OCI-LY1 (cell line): Measurements from ENCODE around the gene C10orf53.

Experiments used
- H2AFZ ChIP-seq: fragments of 200-600 bp; sonication (generic), shearing (Covaris generic); 2 replicates; pipeline ENCODE4 v1.6.0; 2014; ENCODE audit warnings: antibody characterized with exemption, mild to moderate bottlenecking, low read length
- H3F3A ChIP-seq: fragments of 200-600 bp; sonication (generic), shearing (Covaris generic); 2 replicates; pipeline ENCODE4 v1.6.0; 2014; ENCODE audit warnings: mild to moderate bottlenecking, antibody characterized with exemption, low read length, moderate library complexity; ENCODE audit not compliant: insufficient read depth
- H3K27ac ChIP-seq: fragments of 200-600 bp; sonication (generic); 2 replicates; pipeline ENCODE4 v1.5.1; 2014; ENCODE audit warnings: low read length, mixed run types, mild to moderate bottlenecking, low read depth; ENCODE audit not compliant: poor library complexity, severe bottlenecking
- H3K27me3 ChIP-seq: fragments of 200-600 bp; sonication (generic); 2 replicates; pipeline ENCODE4 v1.6.0; 2014; ENCODE audit warnings: antibody characterized with exemption, mild to moderate bottlenecking, low read length, moderate library complexity; ENCODE audit not compliant: insufficient read depth
- H3K36me3 ChIP-seq: fragments of 200-600 bp; sonication (generic); 2 replicates; pipeline ENCODE4 v1.6.1; 2014; ENCODE audit warnings: mild to moderate bottlenecking, antibody characterized with exemption, low read length, moderate library complexity, mixed read lengths; ENCODE audit not compliant: insufficient read depth
- H3K4me1 ChIP-seq: fragments of 200-600 bp; sonication (generic); 2 replicates; pipeline ENCODE4 v1.5.1; 2014; ENCODE audit warnings: mild to moderate bottlenecking, low read length, moderate library complexity; ENCODE audit not compliant: insufficient read depth, severe bottlenecking
- H3K4me2 ChIP-seq: fragments of 200-600 bp; sonication (generic), shearing (Covaris generic); 2 replicates; pipeline ENCODE4 v1.6.1; 2014; ENCODE audit warnings: low read length
- H3K4me3 ChIP-seq: fragments of 200-600 bp; sonication (generic); 2 replicates; pipeline ENCODE4 v1.5.1; 2014; ENCODE audit warnings: low read length, low read depth, mild to moderate bottlenecking, mixed read lengths; ENCODE audit not compliant: poor library complexity, severe bottlenecking
- H3K79me2 ChIP-seq: fragments of 200-600 bp; shearing (Covaris generic); 2 replicates; pipeline ENCODE4 v1.6.1; 2016; ENCODE audit warnings: mixed run types, low read length, mixed read lengths; ENCODE audit not compliant: insufficient read depth
- H3K9ac ChIP-seq: fragments of 200-600 bp; sonication (generic), shearing (Covaris generic); 2 replicates; pipeline ENCODE4 v1.6.1; 2014; ENCODE audit warnings: mild to moderate bottlenecking, low read length, mixed read lengths
- H3K9me2 ChIP-seq: fragments of 200-600 bp; sonication (generic), shearing (Covaris generic); 2 replicates; pipeline ENCODE4 v1.6.1; 2014; ENCODE audit warnings: low read depth, mild to moderate bottlenecking, low read length, mixed read lengths
- H3K9me3 ChIP-seq: fragments of 200-600 bp; shearing (Covaris generic); 2 replicates; pipeline ENCODE4 v1.6.1; 2014; ENCODE audit warnings: low read length, mixed read lengths
- H4K20me1 ChIP-seq: fragments of 200-600 bp; sonication (generic), shearing (Covaris generic); 2 replicates; pipeline ENCODE4 v1.6.0; 2016; ENCODE audit warnings: mild to moderate bottlenecking, low read length; ENCODE audit not compliant: insufficient read depth
- CTCF ChIP-seq: fragments of 200-600 bp; sonication (generic), shearing (Covaris generic); IDR thresholded peaks from 2 replicates; pipeline ENCODE4 v1.5.1; 2017; ENCODE audit warnings: mild to moderate bottlenecking, antibody characterized with exemption, low read length, moderate library complexity, mixed read lengths
- EZH2 ChIP-seq: fragments of 200-600 bp; sonication (generic), shearing (Covaris generic); IDR thresholded peaks from 2 replicates; pipeline ENCODE4 v1.8.0; 2017; ENCODE audit warnings: borderline replicate concordance, mixed run types, mild to moderate bottlenecking, antibody characterized with exemption, low read length, moderate library complexity, mixed read lengths

The C10orf53 gene

GRCh38 chr10:49633327-49634068 lies 46.0 kb upstream of the C10orf53 start:
- no peaks in the 10 kb centered on the region for H3K27me3 ChIP-seq
- H4K20me1 ChIP-seq = no peaks in the 10 kb centered on the region
- no peak overlapping the region for H2AFZ ChIP-seq
- H3K27ac ChIP-seq = no peak overlapping the region
- H3K4me2 ChIP-seq = no peak overlapping the region
- H3K9me3 ChIP-seq = no peaks in the 10 kb centered on the region
- no peak overlapping the region for H3K4me3 ChIP-seq
- no peaks in the 10 kb centered on the region for H3F3A ChIP-seq
- TF ChIP-seq CTCF (no peak), EZH2 (no peak)
- H3K9ac ChIP-seq = no peak overlapping the region
- H3K9me2 ChIP-seq = no peaks in the 10 kb centered on the region
- no peaks in the 10 kb centered on the region for H3K4me1 ChIP-seq
- no peaks in the 10 kb centered on the region for H3K79me2 ChIP-seq
- no peaks in the 10 kb centered on the region for H3K36me3 ChIP-seq

GRCh38 chr10:49634069-49634660 lies 45.3 kb upstream of the C10orf53 start:
- H3K27ac ChIP-seq = no peak overlapping the region
- no peaks in the 10 kb centered on the region for H3K9me3 ChIP-seq
- no peaks in the 10 kb centered on the region for H4K20me1 ChIP-seq
- H2AFZ ChIP-seq = no peak overlapping the region
- H3K9me2 ChIP-seq = no peaks in the 10 kb centered on the region
- H3K4me2 ChIP-seq = no peak overlapping the region
- H3K4me1 ChIP-seq = no peaks in the 10 kb centered on the region
- H3K79me2 ChIP-seq = no peaks in the 10 kb centered on the region
- H3K9ac ChIP-seq = no peak overlapping the region
- TF ChIP-seq EZH2 (no peak), CTCF (no peak)
- H3K4me3 ChIP-seq = no peak overlapping the region
- H3F3A ChIP-seq = no peaks in the 10 kb centered on the region
- H3K27me3 ChIP-seq = no peaks in the 10 kb centered on the region
- H3K36me3 ChIP-seq = no peaks in the 10 kb centered on the region

GRCh38 chr10:49642311-49642710 lies 37.1 kb upstream of the C10orf53 start:
- no peaks in the 10 kb centered on the region for H3F3A ChIP-seq
- TF ChIP-seq CTCF (no peak), EZH2 (no peak)
- no peak overlapping the region for H3K9ac ChIP-seq
- H3K27me3 ChIP-seq = no peaks in the 10 kb centered on the region
- no peaks in the 10 kb centered on the region for H3K36me3 ChIP-seq
- no peak overlapping the region for H3K27ac ChIP-seq
- H3K9me2 ChIP-seq = no peaks in the 10 kb centered on the region
- no peak overlapping the region for H3K4me2 ChIP-seq
- no peaks in the 10 kb centered on the region for H4K20me1 ChIP-seq
- H2AFZ ChIP-seq = no peak overlapping the region
- H3K4me1 ChIP-seq = no peaks in the 10 kb centered on the region
- no peaks in the 10 kb centered on the region for H3K79me2 ChIP-seq
- H3K9me3 ChIP-seq = no peaks in the 10 kb centered on the region
- H3K4me3 ChIP-seq = no peak overlapping the region
